ENCODE data around the gene TMOD1. TPM values are rescaled to one million over a fixed set of nuclear protein-coding genes. Genes with fewer than 3 reads are reported as not detected.

TMOD1 gene
- total RNA-seq, 2 experiments from 2014 or later, result 1.7 to 2.5 TPM

DNA sequence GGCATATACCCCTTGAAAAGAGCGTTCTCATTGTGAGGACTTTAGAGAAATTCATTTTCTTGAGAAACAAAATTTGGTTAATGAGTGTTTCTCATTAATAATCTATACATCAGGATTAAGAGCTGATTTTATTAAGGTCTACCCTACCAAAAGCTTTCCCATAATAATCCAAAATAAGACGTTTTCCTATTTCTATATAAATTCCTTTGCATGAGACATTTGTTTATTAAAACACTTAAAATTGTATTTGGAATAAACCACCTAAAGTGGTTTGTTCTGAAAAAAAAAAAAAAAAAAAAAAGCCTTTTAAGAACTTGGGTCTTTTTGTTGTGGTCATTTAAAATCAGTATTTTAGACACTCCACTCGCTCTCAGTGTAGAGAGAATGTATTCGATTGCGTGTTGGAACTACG, 695 bp upstream of the TMOD1 start:
- peaks cover 12% of the 10 kb centered on the region for H3K36me3 Mint-ChIP-seq
- peak overlapping the region; percentile 65 for H3K4me3 Mint-ChIP-seq
- no peaks in the 10 kb centered on the region for H3K9me3 Mint-ChIP-seq
- ChIA-PET CTCF (interaction anchor here (0.6 to 3.1 kb wide), 7 partner anchors 21 to 113 kb away, joined by 3 to 18 read pairs (median 4); no protein-coding TSS in a partner anchor), POLR2A (no interaction called here)
- H3K27ac Mint-ChIP-seq, result no peak overlapping the region
- intact Hi-C loops (cut with micrococcal nuclease), result loop anchor here (5.0 to 10.0 kb wide), 2 partner anchors 88 to 94 kb away; partner anchors contain the start of gene TDRD7
- no peak for DNase-seq
- H3K4me1 Mint-ChIP-seq (ENCODE audit: low read depth), result peaks cover 15% of the 10 kb centered on the region
- peaks cover 42% of the 10 kb centered on the region for H3K27me3 Mint-ChIP-seq

DNA sequence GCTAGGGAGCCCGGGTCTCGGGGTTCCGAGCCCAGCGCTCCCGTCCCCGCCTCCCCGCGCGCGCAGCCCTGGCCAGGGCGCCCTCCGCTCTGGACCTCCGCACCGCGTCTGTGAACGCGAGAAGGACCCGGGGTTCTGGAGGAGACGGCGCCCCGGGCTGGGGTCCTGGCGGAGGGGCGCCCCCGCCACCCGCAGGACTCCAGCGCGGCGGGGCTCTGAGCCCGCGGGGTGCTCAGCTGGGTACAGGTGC, 431 bp downstream of the TMOD1 start:
- ChIA-PET POLR2A (interaction anchor here (1.0 kb wide), 1 partner anchor 9 kb away, joined by 3 read pairs; no protein-coding TSS in a partner anchor), CTCF (interaction anchor here (0.6 to 3.1 kb wide), 8 partner anchors 33 to 116 kb away, joined by 3 to 18 read pairs (median 4); no protein-coding TSS in a partner anchor)
- Mint-ChIP-seq H3K4me3 (no peak overlapping the region), H3K36me3 (peaks cover 3% of the 10 kb centered on the region), H3K27ac (no peak overlapping the region), H3K4me1 (ENCODE audit: low read depth) (peaks cover 15% of the 10 kb centered on the region), H3K9me3 (no peaks in the 10 kb centered on the region), H3K27me3 (peaks cover 42% of the 10 kb centered on the region)
- intact Hi-C loops (cut with micrococcal nuclease), result loop anchor here (5.0 to 10.0 kb wide), 2 partner anchors 90 to 93 kb away; partner anchors contain the start of gene TDRD7
- DNase-seq, result no peak

DNA sequence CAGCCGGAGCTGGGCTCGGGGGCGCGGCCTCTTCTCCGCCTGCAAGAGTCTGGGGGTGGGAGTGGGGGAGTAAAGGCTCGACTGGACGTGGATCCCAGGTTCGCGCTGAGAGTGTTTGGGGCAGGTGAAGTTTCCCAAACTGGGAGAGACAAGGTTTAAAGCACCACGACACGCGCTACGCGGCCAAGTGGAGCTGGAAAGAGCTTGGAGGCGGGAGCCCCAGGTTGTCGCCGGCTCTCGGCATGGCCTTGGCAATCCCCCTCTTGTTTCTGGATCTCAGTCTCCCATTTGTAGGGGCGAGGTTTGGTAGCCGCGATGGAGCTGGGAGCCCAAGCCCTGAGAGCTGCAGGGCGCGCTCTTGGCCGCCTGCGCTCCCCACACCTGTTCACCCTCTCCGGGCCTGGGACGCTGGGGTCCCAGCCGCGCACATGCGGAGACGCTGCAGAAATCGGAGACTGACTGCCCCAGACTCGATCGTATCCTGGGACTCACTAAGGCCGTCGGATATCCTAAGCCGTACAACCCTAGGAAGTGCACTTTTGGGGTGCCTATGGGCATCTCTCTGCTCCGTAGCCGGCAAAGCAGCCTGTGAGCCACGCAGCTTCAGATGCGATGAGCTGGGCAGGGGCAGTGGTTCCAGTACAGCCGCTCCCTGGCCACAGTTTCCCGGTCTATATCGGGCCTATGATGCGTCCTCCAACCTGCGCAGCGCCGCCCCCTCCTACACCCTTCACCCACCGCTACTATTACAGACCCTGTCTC, 937 bp downstream of the TMOD1 start:
- DNase-seq, result peak; percentile 17
- Mint-ChIP-seq H3K36me3 (no peaks in the 10 kb centered on the region), H3K27me3 (peaks cover 42% of the 10 kb centered on the region), H3K4me3 (peak overlapping the region; percentile 59), H3K27ac (no peak overlapping the region), H3K4me1 (ENCODE audit: low read depth) (peaks cover 15% of the 10 kb centered on the region), H3K9me3 (no peaks in the 10 kb centered on the region)
- POLR2A ChIA-PET, result interaction anchor here (1.0 kb wide), 1 partner anchor 9 kb away, joined by 3 read pairs; no protein-coding TSS in a partner anchor
- intact Hi-C loops (cut with micrococcal nuclease), result loop anchor here (5.0 to 10.0 kb wide), 2 partner anchors 90 to 92 kb away; partner anchors contain the start of gene TDRD7
- CTCF ChIA-PET, result interaction anchor here (0.6 to 3.1 kb wide), 8 partner anchors 34 to 116 kb away, joined by 3 to 18 read pairs (median 4); no protein-coding TSS in a partner anchor

DNA sequence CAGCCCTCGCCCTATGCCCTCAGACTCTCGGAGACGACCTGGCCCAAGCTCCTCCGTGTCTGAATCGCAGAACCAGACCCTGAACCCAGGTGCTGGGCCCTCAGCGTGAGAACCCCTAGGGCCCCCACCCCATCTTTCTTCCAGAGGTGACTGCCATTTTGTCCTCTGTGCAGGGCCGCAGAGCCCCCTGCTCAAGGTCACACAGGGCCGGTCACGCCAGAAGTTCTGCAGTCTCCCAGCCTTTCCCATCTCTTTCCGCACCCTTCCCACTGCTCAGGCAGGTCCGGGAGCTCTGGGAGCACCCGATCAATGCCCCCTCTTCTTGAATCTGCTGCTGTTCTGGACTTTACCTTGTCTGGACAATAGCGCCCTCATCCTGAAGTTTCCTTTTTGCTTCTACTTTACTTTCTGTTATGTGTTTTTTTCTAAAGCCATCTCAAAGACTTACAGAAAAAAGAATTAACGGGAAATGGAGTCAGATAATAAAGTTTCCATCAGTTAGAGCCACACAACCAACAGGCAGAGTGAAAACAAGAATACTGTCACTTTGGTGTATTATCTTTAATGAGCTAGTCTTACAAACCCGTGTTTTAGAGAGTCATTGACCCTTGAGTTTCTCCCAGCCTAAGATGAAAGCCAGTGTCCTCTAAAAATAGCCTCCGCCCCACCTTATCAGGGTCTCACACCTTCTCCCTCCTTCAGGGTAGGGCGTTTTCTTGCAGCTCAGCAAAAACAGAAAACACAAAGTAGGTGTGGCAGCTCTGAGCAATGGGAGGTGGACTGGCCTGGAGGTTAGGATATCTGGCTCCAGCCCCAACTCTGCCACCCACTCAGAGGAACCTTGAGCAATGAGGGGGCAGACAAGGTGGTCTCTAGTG, 1.8 kb downstream of the TMOD1 start:
- Mint-ChIP-seq H3K4me1 (ENCODE audit: low read depth) (peaks cover 15% of the 10 kb centered on the region), H3K9me3 (no peaks in the 10 kb centered on the region), H3K27me3 (peaks cover 42% of the 10 kb centered on the region), H3K27ac (no peak overlapping the region), H3K36me3 (no peaks in the 10 kb centered on the region), H3K4me3 (peak overlapping the region; percentile 59)
- POLR2A ChIA-PET, result interaction anchor here (0.5 to 1.0 kb wide), 2 partner anchors 8 to 122 kb away, joined by 3 to 4 read pairs; no protein-coding TSS in a partner anchor
- no peak for DNase-seq
- intact Hi-C loops (cut with micrococcal nuclease), result loop anchor here (5.0 to 10.0 kb wide), 2 partner anchors 91 to 92 kb away; partner anchors contain the start of gene TDRD7
- CTCF ChIA-PET, result interaction anchor here (0.7 to 3.1 kb wide), 5 partner anchors 34 to 117 kb away, joined by 3 to 15 read pairs (median 3); no protein-coding TSS in a partner anchor

DNA sequence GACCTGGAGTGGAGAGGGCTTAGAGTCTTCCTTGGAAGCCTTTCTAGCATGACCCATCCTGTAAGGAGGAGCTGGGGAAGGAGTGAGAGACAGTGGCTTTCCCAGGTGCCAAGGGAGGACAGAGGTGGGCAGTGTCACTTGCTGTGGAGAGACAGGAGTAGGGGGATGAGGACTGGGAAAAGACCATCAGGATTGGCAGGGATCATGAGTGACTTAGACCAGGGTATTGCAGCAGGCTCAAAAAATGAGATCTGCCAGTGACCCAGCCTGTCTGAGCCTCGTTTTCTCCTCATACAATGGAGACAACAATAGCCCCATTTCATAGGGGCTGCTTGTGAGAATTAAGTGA, 2.4 kb downstream of the TMOD1 start:
- CTCF ChIA-PET, result interaction anchor here (0.7 to 1.4 kb wide), 2 partner anchors 36 to 95 kb away, joined by 3 to 7 read pairs; no protein-coding TSS in a partner anchor

DNA sequence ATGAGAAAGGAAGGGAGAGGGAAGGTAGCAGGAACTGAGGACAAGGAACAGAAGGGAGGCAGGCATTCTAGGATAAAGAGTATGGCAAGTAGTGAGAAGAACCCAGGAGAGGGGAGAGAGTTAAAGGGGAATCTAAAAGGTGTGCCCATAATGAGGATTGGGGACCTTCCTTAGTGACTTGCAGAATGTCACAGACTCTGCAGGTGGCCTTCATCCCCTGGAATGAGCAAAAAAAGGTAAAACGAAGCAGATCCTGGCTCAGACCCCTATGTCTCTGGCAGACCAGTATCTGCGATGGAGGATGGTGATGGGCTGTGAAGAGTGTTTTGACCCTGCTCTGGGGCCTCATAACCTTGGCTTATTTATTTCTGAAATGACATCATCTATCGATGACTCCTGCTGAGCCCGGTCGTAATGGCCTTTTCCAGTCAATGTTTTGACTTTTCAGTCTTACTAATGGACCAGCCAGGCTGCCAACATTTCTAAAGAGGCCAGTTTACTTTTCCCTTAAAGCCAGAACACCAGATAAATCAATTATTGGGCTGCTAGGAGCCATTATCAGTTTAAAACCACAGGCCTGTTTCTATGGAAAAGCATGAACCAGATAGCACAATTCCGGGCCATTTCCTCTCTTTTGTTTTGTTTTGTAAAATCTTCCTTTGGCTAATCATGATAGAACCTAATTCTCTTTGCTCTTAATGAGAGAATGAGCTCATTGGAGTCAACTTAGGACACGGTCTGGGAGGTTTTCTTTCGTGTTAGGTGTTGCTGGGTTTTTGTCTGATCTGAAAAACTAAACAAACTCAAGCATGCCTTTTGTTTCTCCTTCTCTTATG, 3.1 kb downstream of the TMOD1 start:
- Mint-ChIP-seq H3K4me3 (no peak overlapping the region), H3K36me3 (no peaks in the 10 kb centered on the region), H3K27ac (no peak overlapping the region), H3K27me3 (peaks cover 40% of the 10 kb centered on the region), H3K4me1 (ENCODE audit: low read depth) (peaks cover 15% of the 10 kb centered on the region), H3K9me3 (no peaks in the 10 kb centered on the region)
- ChIA-PET POLR2A (no interaction called here), CTCF (interaction anchor here (1.4 kb wide), 1 partner anchor 94 kb away, joined by 7 read pairs; no protein-coding TSS in a partner anchor)
- DNase-seq, result no peak
- intact Hi-C loops (cut with micrococcal nuclease), result loop anchor here (5.0 to 10.0 kb wide), 2 partner anchors 90 to 92 kb away; partner anchors contain the start of gene TDRD7

More for the DNA sequence above, 2.4 kb downstream of the TMOD1 start:
- H3K36me3 Mint-ChIP-seq, result no peaks in the 10 kb centered on the region
- H3K27me3 Mint-ChIP-seq, result peaks cover 42% of the 10 kb centered on the region
- H3K4me3 Mint-ChIP-seq, result no peak overlapping the region
- no peaks in the 10 kb centered on the region for H3K9me3 Mint-ChIP-seq
- peaks cover 15% of the 10 kb centered on the region for H3K4me1 Mint-ChIP-seq (ENCODE audit: low read depth)
- no peak overlapping the region for H3K27ac Mint-ChIP-seq
- POLR2A ChIA-PET, result interaction anchor here (0.5 kb wide), 1 partner anchor 121 kb away, joined by 4 read pairs; no protein-coding TSS in a partner anchor
- DNase-seq, result no peak
- intact Hi-C loops (cut with micrococcal nuclease), result loop anchor here (5.0 to 10.0 kb wide), 2 partner anchors 91 to 92 kb away; partner anchors contain the start of gene TDRD7

DNA sequence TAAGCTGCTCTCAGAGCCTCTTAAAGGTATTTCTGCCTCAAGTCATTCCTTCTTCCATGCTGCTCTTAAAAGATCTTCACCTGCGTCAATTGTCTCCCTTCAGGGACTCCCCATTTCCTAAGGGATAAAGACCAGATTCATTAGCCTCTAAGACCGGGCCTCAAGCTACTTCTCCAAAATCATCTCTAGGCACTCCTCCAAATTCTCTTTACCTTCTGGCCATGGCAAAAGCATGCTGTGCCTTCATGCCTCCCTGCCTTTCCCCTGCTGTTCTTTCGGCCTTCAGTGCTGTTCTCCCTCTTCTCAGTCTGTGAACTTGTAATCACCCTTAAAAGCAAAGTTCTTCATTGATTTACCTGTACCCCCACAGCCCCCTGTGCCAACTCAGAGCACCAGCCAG, 4.4 kb downstream of the TMOD1 start:
- H3K36me3 Mint-ChIP-seq, result no peaks in the 10 kb centered on the region
- peaks cover 31% of the 10 kb centered on the region for H3K27me3 Mint-ChIP-seq
- CTCF ChIA-PET, result interaction anchor here (1.4 kb wide), 1 partner anchor 109 kb away, joined by 3 read pairs; no protein-coding TSS in a partner anchor
- H3K27ac Mint-ChIP-seq, result no peak overlapping the region
- no peak for DNase-seq
- H3K9me3 Mint-ChIP-seq, result no peaks in the 10 kb centered on the region
- POLR2A ChIA-PET, result no interaction called here
- H3K4me3 Mint-ChIP-seq, result no peak overlapping the region
- H3K4me1 Mint-ChIP-seq (ENCODE audit: low read depth), result peaks cover 19% of the 10 kb centered on the region
- intact Hi-C loops (cut with micrococcal nuclease), result loop anchor here (10.0 kb wide), 1 partner anchor 89 kb away; no protein-coding TSS in a partner anchor

DNA sequence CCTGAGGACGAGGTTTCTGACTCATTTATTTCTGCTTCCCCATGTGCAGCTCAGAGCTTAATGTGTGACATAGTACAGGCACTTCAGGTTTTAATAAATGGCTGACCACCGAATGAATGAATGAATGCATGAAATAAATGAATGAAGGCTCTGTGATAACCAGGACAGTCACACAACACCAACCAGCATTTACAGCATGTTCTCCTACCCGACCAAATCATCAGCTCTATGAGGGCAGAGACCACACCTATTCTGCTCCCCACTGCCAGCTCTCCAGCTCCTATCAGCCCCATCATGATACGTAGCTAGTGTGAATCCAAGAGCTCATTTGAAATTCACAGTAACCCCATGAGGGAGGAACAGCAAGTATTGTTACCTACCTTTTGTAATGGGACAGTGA, 4.8 kb downstream of the TMOD1 start:
- intact Hi-C loops (cut with micrococcal nuclease), result loop anchor here (10.0 kb wide), 1 partner anchor 88 kb away; no protein-coding TSS in a partner anchor
- ChIA-PET POLR2A (no interaction called here), CTCF (interaction anchor here (1.4 kb wide), 1 partner anchor 109 kb away, joined by 3 read pairs; no protein-coding TSS in a partner anchor)
- peaks cover 19% of the 10 kb centered on the region for H3K4me1 Mint-ChIP-seq (ENCODE audit: low read depth)
- H3K27me3 Mint-ChIP-seq, result peaks cover 27% of the 10 kb centered on the region
- no peaks in the 10 kb centered on the region for H3K36me3 Mint-ChIP-seq
- no peaks in the 10 kb centered on the region for H3K9me3 Mint-ChIP-seq
- no peak overlapping the region for H3K4me3 Mint-ChIP-seq
- no peak for DNase-seq
- no peak overlapping the region for H3K27ac Mint-ChIP-seq

DNA sequence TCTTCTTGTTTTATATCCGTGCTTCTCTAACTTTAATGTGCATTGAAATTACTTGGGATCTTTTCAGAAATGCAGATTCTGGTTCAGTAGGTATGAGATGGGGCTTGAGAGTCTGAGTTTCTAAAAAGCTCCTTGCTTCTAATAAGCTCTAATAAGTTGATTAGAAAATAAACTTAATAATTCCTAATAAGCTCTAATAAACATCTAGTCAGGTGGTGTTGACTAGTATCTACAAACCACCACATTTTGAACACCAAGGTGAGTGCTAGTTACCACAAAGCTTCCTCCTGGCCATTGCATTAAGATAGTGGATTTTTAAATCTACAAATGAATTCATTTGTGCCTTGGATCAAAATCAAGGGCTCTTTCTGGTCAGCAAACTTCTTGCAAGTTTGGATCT, 5.3 kb downstream of the TMOD1 start:
- POLR2A ChIA-PET, result no interaction called here
- Mint-ChIP-seq H3K27me3 (peaks cover 27% of the 10 kb centered on the region), H3K27ac (no peak overlapping the region), H3K4me1 (ENCODE audit: low read depth) (peaks cover 24% of the 10 kb centered on the region), H3K9me3 (no peaks in the 10 kb centered on the region), H3K36me3 (no peaks in the 10 kb centered on the region), H3K4me3 (no peak overlapping the region)
- intact Hi-C loops (cut with micrococcal nuclease), result loop anchor here (10.0 kb wide), 1 partner anchor 88 kb away; no protein-coding TSS in a partner anchor
- DNase-seq, result no peak
- CTCF ChIA-PET, result interaction anchor here (1.4 kb wide), 1 partner anchor 108 kb away, joined by 3 read pairs; no protein-coding TSS in a partner anchor

DNA sequence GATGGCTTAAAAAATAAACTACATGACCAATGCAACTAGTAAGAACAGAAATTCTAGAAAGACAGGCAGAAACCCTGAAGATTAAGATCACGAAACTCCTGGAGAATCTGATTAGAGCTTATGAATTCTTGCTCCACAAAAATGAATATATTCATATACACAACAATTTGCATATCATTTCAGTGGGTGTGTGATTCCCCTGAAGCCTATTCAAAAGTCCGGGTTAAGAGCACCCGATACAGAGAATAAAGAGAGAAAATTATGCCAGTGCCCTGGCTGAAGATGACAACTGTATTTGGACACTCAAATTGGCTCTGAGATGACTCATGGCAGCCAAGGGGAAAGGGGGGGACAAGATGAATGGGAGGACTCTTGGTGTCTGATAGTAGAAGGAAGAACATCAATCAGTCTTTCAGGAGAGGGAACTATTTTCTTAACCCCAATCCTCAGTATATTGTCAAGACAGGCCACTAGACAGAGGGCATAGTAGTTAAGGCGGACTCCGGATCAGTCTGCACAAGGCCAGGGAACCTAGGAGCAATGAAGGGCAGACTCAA, 6.0 kb downstream of the TMOD1 start:
- H3K4me3 Mint-ChIP-seq, result no peak overlapping the region
- peaks cover 23% of the 10 kb centered on the region for H3K27me3 Mint-ChIP-seq
- no peak for DNase-seq
- H3K4me1 Mint-ChIP-seq (ENCODE audit: low read depth), result peaks cover 22% of the 10 kb centered on the region
- POLR2A ChIA-PET, result no interaction called here
- no peak overlapping the region for H3K27ac Mint-ChIP-seq
- H3K9me3 Mint-ChIP-seq, result no peaks in the 10 kb centered on the region
- no peaks in the 10 kb centered on the region for H3K36me3 Mint-ChIP-seq
- intact Hi-C loops (cut with micrococcal nuclease), result loop anchor here (10.0 kb wide), 1 partner anchor 87 kb away; no protein-coding TSS in a partner anchor
- CTCF ChIA-PET, result interaction anchor here (1.4 kb wide), 1 partner anchor 107 kb away, joined by 3 read pairs; no protein-coding TSS in a partner anchor

Data from activated CD4-positive, alpha-beta memory T cell treated with anti-CD3 and anti-CD28 coated beads for 36 hours (primary cell).